Measurements from ENCODE around the gene SARDH.

SARDH gene

DNA sequence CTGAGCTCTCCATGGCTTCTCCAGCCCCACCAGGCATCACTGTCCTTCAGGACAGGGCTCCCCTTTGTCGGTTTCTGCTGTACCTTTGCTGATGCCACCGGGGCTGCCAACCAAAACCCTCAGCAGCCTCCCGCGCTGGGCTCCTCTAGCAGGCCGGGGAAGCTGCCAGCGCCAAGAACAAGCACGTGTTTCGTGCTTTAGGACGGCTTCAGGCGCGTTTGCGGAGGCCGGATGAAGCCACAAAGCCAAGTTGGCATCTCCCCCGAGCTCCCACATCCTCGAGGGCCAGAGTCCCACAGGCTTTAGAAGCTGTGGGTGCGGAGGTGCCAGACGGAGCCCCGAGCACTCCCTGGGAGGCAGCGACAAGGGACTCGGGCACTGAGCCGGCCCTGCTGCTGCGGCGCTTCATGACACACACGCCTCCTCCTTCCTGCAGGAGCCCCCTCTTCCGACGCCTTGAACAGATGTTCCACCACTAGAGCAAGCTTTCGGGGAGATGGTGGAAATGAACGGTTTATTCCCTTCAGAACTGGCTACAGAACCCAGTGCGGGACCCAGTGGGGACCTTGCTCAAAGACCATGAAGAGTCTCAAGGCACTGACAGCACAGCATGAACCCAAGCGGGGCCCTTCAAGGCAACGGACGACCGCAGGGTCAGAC is 36.7 kb downstream of the SARDH start:
- peak; percentile 24 to 44 for DNase-seq

- no peak for DNase-seq
These were observed 37.3 kb downstream of the SARDH start for GRCh38 chr9:133700819-133701320.

GRCh38 chr9:133699546-133699945 is 38.6 kb downstream of the SARDH start:
- DNase-seq, result no peak

GRCh38 chr9:133696071-133696472 is 42.1 kb downstream of the SARDH start:
- no peak for DNase-seq

DNA sequence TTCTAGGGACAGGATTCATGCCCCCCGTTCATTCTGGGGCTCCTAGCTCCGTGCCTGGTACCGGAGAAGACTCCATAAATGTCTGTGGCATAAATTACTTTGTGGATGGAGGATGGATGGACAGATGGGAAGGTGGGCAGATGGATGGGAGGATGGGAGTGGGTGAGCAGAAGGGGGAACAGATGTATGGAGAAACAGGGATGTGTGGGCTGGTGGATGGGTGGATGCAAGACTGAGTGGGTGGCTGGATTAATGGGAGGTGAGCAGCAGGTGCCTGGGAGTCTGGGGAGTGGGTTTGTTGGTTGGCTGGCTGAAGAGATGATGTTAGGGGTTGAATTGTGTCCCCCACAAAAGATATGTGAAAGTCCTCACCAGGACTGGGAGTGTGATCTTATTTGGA is 43.5 kb downstream of the SARDH start:
- no peak for DNase-seq

GRCh38 chr9:133693703-133694529 is 44.2 kb downstream of the SARDH start:
- DNase-seq, result no peak

DNA sequence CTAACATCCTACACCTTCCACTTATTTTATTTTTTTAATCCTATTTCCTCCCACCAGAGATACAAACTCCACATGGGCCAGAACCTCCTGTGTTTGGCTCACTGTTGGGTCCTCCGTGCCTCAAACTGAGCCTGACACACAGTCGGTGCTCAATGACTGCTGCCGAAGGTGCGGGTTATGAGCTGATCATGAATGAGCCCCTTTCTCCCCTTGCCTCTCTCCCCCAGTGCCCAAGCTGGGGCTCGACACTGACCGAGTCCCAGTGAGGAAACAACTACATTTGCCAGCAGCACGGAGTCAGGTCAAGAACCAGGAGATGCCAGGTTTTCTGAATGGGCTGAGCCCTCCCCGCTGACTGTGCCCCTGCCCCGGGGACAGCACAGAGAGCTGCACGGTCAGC is 45.0 kb downstream of the SARDH start:
- no peak for DNase-seq

GRCh38 chr9:133692364-133692985 is 45.7 kb downstream of the SARDH start:
- no peak for DNase-seq

DNA sequence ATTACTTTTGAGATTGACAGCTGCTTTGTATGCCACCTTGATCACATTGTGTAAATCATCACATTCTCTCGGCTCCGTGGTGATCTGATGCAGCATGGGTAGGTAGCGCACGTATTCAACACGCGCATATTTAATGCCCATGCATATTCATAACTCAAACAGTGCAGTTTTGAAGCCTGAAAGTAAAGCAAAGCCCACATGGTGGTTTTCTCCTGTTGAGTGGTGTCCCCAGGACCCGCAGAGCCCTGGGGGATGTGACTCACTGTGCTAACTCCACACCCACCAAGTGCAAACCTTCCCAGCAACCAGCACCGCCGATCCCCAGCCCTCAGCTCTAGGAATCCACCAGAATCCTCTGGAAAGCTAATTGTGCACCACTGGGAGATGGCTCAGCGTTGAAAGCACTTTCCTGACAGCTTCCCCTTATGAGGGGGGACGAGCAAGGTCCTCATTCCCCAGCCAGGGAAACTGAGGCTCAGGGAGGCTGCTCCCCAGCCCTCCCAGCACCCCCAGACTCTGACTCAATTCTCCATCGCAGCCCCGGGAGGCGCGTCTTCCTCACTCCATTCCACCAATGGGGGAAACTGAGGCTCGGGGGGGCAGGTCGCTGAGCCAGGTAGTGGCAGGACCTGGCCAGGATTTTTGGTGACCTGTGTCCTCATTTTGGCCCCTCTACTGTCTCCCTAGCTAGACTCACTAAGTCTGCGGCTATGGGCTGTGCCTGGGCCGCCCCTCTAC is 46.4 kb downstream of the SARDH start:
- DNase-seq, result no peak

DNA sequence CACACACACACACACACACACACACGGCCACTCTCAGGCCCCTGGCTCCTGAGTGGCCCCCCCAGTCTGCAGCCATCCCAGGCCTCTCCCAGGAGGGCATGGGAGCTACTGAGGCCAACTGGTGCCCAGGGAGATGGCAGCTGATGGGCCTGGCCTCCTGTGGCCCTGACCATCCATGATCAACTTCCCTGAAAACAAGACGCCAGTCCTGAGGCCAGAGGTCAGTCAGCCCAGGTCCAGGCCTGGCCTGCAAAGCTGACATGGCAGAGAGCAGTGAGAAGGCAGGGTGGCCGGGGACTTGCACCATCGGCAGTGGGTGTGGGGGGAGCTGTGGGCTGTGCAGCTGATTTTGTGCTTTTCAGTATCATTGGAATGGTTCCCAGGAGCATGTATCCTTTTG is 47.0 kb downstream of the SARDH start:
- no peak for DNase-seq

GRCh38 chr9:133690081-133690561 is 48.0 kb downstream of the SARDH start:
- no peak for DNase-seq

- no peak for DNase-seq
These were observed 48.9 kb downstream of the SARDH start for GRCh38 chr9:133689151-133689763.

GRCh38 chr9:133687856-133688761 is 50.0 kb downstream of the SARDH start:
- DNase-seq, result no peak

DNA sequence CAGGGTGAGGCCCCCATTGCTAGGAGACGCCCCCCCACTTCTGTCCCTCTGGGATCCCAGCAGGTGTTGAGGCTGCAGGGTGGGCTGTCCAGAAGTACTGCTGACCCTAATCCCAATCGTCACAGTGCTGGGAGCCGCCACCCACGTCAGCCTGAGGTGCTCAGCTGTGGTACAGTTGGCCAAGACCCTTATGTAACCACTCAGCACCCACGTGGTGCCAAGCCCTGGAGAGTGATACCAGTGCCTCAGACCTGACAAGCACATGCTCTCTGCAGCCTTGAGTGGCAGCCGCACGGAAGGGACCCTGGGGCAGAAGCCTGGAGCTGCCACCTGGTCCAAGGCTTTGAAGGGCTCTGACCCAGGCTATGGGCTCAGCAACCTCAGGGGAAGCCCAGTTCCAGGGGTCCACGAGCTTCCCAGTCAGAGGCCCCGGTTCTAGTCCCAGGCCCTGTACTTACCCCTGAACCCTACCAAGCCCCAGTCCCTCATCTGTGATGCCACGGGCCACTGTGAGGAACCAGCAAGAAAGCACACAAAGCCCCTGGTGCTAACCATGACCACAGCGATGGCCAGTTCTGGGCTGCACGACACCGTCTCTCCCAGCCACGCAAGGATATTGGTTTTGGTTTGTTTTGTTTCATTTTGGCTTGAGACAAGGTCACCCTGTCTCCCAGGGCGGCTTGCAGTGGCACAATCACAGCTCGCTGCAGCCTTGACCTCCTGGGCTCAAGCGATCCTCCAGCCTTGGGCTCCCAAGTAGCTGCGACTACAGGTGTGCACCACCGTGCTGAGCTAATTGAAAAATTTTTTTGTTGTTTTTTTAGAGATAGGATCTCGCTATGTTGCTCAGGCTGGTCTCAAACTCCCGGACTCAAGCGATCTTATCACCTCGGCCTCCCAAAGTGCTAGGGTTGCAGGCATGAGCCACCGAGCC is 51.2 kb downstream of the SARDH start:
- DNase-seq, result no peak

- no peak for DNase-seq
These were observed 52.2 kb downstream of the SARDH start for GRCh38 chr9:133685653-133686609.

GRCh38 chr9:133684936-133685361 is 53.2 kb downstream of the SARDH start:
- no peak for DNase-seq

GRCh38 chr9:133684121-133684935 is 53.8 kb downstream of the SARDH start:
- DNase-seq, result no peak

GRCh38 chr9:133683586-133684120 is 54.5 kb downstream of the SARDH start:
- DNase-seq, result peak; percentile 74 to 75
